Trophoblast cell (in vitro differentiated cells and primary cell): ENCODE data around the gene OR4C5.
A peak's percentile ranks its signal among the peaks of the same experiment; 100 is the strongest.
"Not testable (repeated sequence)": the region's sequence is repeated elsewhere in the genome, so short reads cannot be mapped to it uniquely, and the experiment has no call there.

ENCODE experiments used
- DNase-seq, 2 donors: peaks; one replicate each; pipeline ENCODE4 v3.0.0-alpha.2; 2016
- H2AFZ ChIP-seq: 2 replicates; pipeline ENCODE4 v1.6.1; 2013; ENCODE audit warnings: low read length, moderate library complexity, mild to moderate bottlenecking; ENCODE audit not compliant: insufficient read depth, poor library complexity
- H2AK5ac ChIP-seq: 2 replicates; pipeline ENCODE4 v1.6.1; 2013; ENCODE audit warnings: mild to moderate bottlenecking, low read length
- H2BK120ac ChIP-seq: 2 replicates; pipeline ENCODE4 v1.6.1; 2013; ENCODE audit warnings: low read length, mild to moderate bottlenecking, moderate library complexity; ENCODE audit not compliant: insufficient read depth, poor library complexity
- H2BK12ac ChIP-seq: 2 replicates; pipeline ENCODE4 v1.6.1; 2013; ENCODE audit warnings: mild to moderate bottlenecking, low read length, moderate library complexity
- H2BK5ac ChIP-seq: 2 replicates; pipeline ENCODE4 v1.6.1; 2013; ENCODE audit warnings: low read length, low read depth, moderate library complexity, mild to moderate bottlenecking; ENCODE audit not compliant: poor library complexity
- H3K14ac ChIP-seq: 2 replicates; pipeline ENCODE4 v1.6.1; 2013; ENCODE audit warnings: mild to moderate bottlenecking, low read length
- H3K18ac ChIP-seq: 2 replicates; pipeline ENCODE4 v1.6.1; 2013; ENCODE audit warnings: mild to moderate bottlenecking, low read length
- H3K23ac ChIP-seq: 2 replicates; pipeline ENCODE4 v1.6.1; 2013; ENCODE audit warnings: low read length
- H3K27ac ChIP-seq: 2 replicates; pipeline ENCODE4 v1.5.1; 2013; ENCODE audit warnings: low read depth, mild to moderate bottlenecking, inconsistent platforms, low read length, moderate library complexity
- H3K27me3 ChIP-seq: 2 replicates; pipeline ENCODE4 v1.6.1; 2013; ENCODE audit warnings: inconsistent platforms, mild to moderate bottlenecking, low read length, moderate library complexity; ENCODE audit not compliant: insufficient read depth
- H3K36me3 ChIP-seq, 2 experiments: 1 replicate in 1 of 2; 2 replicates in 1 of 2; pipeline ENCODE4 v1.6.1; 2013; ENCODE audit warnings: low read length in 2 of 2, mild to moderate bottlenecking in 2 of 2, moderate library complexity in 1 of 2; ENCODE audit not compliant: insufficient read depth in 2 of 2, control insufficient read depth in 1 of 2
- H3K4ac ChIP-seq: 2 replicates; pipeline ENCODE4 v1.6.1; 2013; ENCODE audit warnings: low read depth, mild to moderate bottlenecking, low read length, moderate library complexity
- H3K4me1 ChIP-seq, 2 experiments: 1 replicate in 1 of 2; 2 replicates in 1 of 2; pipeline ENCODE4 v1.6.1; 2013; ENCODE audit warnings: low read length in 2 of 2, mild to moderate bottlenecking in 2 of 2, moderate library complexity in 1 of 2; ENCODE audit not compliant: insufficient read depth in 2 of 2, control insufficient read depth in 1 of 2
- H3K4me2 ChIP-seq: 2 replicates; pipeline ENCODE4 v1.6.1; 2013; ENCODE audit warnings: inconsistent platforms, mild to moderate bottlenecking, low read length, moderate library complexity
- H3K4me3 ChIP-seq: 2 replicates; pipeline ENCODE4 v1.5.1; 2013; ENCODE audit warnings: mild to moderate bottlenecking, low read depth, low read length, inconsistent platforms
- H3K79me1 ChIP-seq: one replicate; pipeline ENCODE4 v1.6.1; 2013; ENCODE audit warnings: low read length
- H3K79me2 ChIP-seq: 2 replicates; pipeline ENCODE4 v1.6.1; 2013; ENCODE audit warnings: low read length, mild to moderate bottlenecking; ENCODE audit not compliant: control insufficient read depth, insufficient read depth, poor library complexity
- H3K9ac ChIP-seq: 2 replicates; pipeline ENCODE4 v1.6.1; 2013; ENCODE audit warnings: mild to moderate bottlenecking, low read length
- H3K9me3 ChIP-seq: 2 replicates; pipeline ENCODE4 v1.6.1; 2013; ENCODE audit warnings: low read depth, mild to moderate bottlenecking, control low read depth, inconsistent platforms, low read length; ENCODE audit not compliant: insufficient read depth
- H4K12ac ChIP-seq: 2 replicates; pipeline ENCODE4 v1.6.1; 2013; ENCODE audit warnings: low read depth, mild to moderate bottlenecking, low read length, moderate library complexity
- H4K8ac ChIP-seq: 2 replicates; pipeline ENCODE4 v1.6.1; 2013; ENCODE audit warnings: low read depth, mild to moderate bottlenecking, low read length, moderate library complexity
- H4K91ac ChIP-seq: one replicate; pipeline ENCODE4 v1.6.1; 2013; ENCODE audit warnings: low read depth, mild to moderate bottlenecking, low read length, moderate library complexity
- WGBS: extraction: QIAGEN DNeasy Blood & Tissue Kit; methylation state at CpG from one replicate; pipeline ENCODE4 v1.1.7; 2013; ENCODE audit warnings: missing lambda C conversion rate; ENCODE audit not compliant: insufficient read length, insufficient coverage; ENCODE audit errors: extremely low coverage; 5-methylcytosine and 5-hydroxymethylcytosine counted together

Gene OR4C5

DNA sequence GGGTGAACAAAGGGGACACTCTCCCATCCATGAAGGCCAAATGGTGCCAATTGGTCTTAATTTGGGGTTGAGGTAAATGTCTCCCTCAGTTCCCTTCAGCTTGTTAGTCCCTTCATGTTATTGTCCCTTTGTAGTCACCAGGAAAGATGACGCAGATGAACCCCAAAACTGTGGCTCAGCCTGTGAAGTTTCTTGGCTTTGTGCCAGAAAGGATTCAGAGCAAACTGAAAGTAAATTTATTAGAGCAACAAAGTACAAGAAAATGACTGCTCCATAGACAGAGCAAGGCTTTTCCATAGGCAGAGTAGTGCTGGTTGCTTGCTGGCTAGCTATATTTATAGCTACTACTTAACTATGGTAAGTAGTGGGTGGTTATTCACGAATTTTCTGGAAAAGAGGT, 24.8 kb downstream of the OR4C5 start:
- WGBS: no CpG with 5 or more reads among the region's 2 CpGs
- Histone ChIP-seq H3K4me3 (no peak overlapping the region), H3K27ac (no peak overlapping the region), H4K8ac (no peak overlapping the region), H3K9ac (no peak overlapping the region), H3K79me1 (no peaks in the 10 kb centered on the region), H3K36me3 (no peaks in the 10 kb centered on the region), H2AFZ (no peak overlapping the region), H3K27me3 (no peaks in the 10 kb centered on the region), H3K23ac (no peak overlapping the region), H4K12ac (no peak overlapping the region), H3K4ac (no peak overlapping the region), H2BK5ac (no peak overlapping the region), H3K14ac (no peak overlapping the region), H2BK120ac (no peak overlapping the region), H3K79me2 (no peaks in the 10 kb centered on the region), H3K4me2 (no peak overlapping the region), H3K4me1 (no peaks in the 10 kb centered on the region), H4K91ac (no peak overlapping the region), H2BK12ac (no peak overlapping the region), H3K9me3 (peaks cover 14% of the 10 kb centered on the region), H2AK5ac (no peak overlapping the region), H3K18ac (no peak overlapping the region)
- no peak for DNase-seq

DNA sequence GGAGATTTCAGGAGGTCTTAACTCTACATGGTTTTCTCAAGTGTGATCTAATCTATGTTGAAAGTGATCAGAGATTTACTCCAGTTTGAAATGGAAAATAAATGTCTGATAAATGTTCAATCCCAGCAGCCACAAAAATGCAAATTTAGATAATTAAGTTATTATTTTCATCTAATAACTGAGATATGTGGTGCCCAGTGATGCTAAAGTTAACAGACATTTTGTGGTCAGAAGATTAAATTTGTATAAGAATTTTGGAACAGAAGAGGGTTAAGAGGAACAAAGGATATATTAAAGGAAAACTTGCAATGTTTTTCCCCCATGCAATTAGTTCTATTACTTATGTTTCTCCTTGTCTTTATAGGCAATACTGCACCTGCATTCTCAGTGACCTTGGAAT, 41.6 kb downstream of the OR4C5 start, which contains the start of gene OR4C3:
Gene OR4C3 (plus strand): TSS at position 301 of the 400 bp plus-strand sequence. CDS start 102 bp downstream, outside the sequence.
- not testable (repeated sequence) for H4K12ac ChIP-seq, H3K9ac ChIP-seq, H2BK5ac ChIP-seq, H4K91ac ChIP-seq, H2AK5ac ChIP-seq, H3K4me1 ChIP-seq, DNase-seq, H3K4me2 ChIP-seq, H2AFZ ChIP-seq, H3K79me1 ChIP-seq, H3K27me3 ChIP-seq, H3K36me3 ChIP-seq, H2BK120ac ChIP-seq, H4K8ac ChIP-seq, H3K79me2 ChIP-seq, H2BK12ac ChIP-seq, H3K9me3 ChIP-seq, H3K4ac ChIP-seq, H3K18ac ChIP-seq, H3K23ac ChIP-seq, H3K14ac ChIP-seq, H3K27ac ChIP-seq
- H3K4me3 ChIP-seq: peak within 1 kb of the TSS; percentile 40

DNA sequence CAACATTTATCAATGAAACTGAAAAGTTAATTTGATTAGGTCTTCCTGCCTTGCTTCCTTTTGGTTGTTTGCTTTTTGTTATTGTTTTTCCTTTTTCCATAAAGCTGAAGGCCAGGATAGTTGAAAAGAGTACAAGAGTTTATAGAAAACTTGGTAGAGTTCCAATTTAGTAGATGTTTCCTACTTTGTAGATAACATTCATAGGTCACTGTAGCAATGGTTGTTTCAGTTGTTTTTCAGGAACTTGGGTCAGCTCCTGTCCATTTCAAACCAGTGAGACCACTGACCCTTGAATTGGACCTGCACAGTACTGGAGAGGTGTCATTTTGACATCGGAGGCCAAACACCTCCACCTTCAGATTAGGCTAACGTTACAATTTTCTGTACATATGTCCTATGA, 46.5 kb downstream of the OR4C5 start:
- not testable (repeated sequence) for H3K23ac ChIP-seq, H2BK12ac ChIP-seq, H3K9ac ChIP-seq, H2AFZ ChIP-seq, H2BK120ac ChIP-seq, H4K12ac ChIP-seq, H4K91ac ChIP-seq, H3K36me3 ChIP-seq, H4K8ac ChIP-seq, H3K18ac ChIP-seq, H3K27me3 ChIP-seq, H2AK5ac ChIP-seq, H3K4me1 ChIP-seq, H3K79me2 ChIP-seq, H3K27ac ChIP-seq, H3K4me3 ChIP-seq, H3K79me1 ChIP-seq, H3K14ac ChIP-seq, H2BK5ac ChIP-seq, H3K4me2 ChIP-seq, DNase-seq, H3K4ac ChIP-seq
- WGBS: no CpG with 5 or more reads among the region's 2 CpGs
- peaks cover 15% of the 10 kb centered on the region for H3K9me3 ChIP-seq
